OCI-LY3 (cell line): ENCODE measurements around the gene USP28.

Source experiments
- H2AFZ ChIP-seq: fragments of 200-600, 300-600 bp; shearing (Covaris generic); 2 replicates; pipeline ENCODE4 v1.6.0; 2014; ENCODE audit warnings: antibody characterized with exemption, low read depth, low read length
- H3K27ac ChIP-seq: fragments of 200-600, 300-600 bp; sonication (generic); 2 replicates; pipeline ENCODE4 v1.5.1; 2014; ENCODE audit warnings: mild to moderate bottlenecking, low read length, moderate library complexity, mixed read lengths
- H3K27me3 ChIP-seq: fragments of 200-600, 300-600 bp; sonication (generic); 2 replicates; pipeline ENCODE4 v1.6.1; 2014; ENCODE audit warnings: low read depth, low read length, mixed read lengths
- H3K36me3 ChIP-seq: fragments of 200-600, 300-600 bp; sonication (generic); replicated peaks from 2 replicates; pipeline ENCODE3; 2014; ENCODE audit warnings: low read depth, low read length, mixed read lengths
- H3K4me1 ChIP-seq: fragments of 300-600, 200-600 bp; sonication (generic); 2 replicates; pipeline ENCODE4 v1.6.1; 2014; ENCODE audit warnings: low read length, mixed read lengths
- H3K4me2 ChIP-seq: fragments of 200-600, 300-600 bp; sonication (generic); 2 replicates; pipeline ENCODE4 v1.6.1; 2014; ENCODE audit warnings: low read length, mixed read lengths
- H3K4me3 ChIP-seq: fragments of 300-600, 200-600 bp; sonication (generic); 2 replicates; pipeline ENCODE4 v1.5.1; 2014; ENCODE audit warnings: antibody characterized with exemption, mild to moderate bottlenecking, low read length, moderate library complexity
- H3K79me2 ChIP-seq: fragments of 300-600, 200-600 bp; shearing (Covaris generic); 2 replicates; pipeline ENCODE4 v1.6.1; 2014; ENCODE audit warnings: mild to moderate bottlenecking, low read length, mixed read lengths
- H3K9ac ChIP-seq: fragments of 300-600, 200-600 bp; shearing (Covaris generic); 2 replicates; pipeline ENCODE4 v1.6.0; 2014; ENCODE audit warnings: mild to moderate bottlenecking, low read length, moderate library complexity
- H3K9me3 ChIP-seq: fragments of 200-600, 300-600 bp; shearing (Covaris generic); 2 replicates; pipeline ENCODE4 v1.6.1; 2014; ENCODE audit warnings: low read length, mixed read lengths; ENCODE audit not compliant: insufficient read depth
- H4K20me1 ChIP-seq: fragments of 200-600, 300-600 bp; sonication (generic); 2 replicates; pipeline ENCODE4 v1.6.1; 2016; ENCODE audit warnings: low read length, mixed read lengths; ENCODE audit not compliant: insufficient read depth
- CTCF ChIP-seq: fragments of 200-600, 300-600 bp; sonication (generic); IDR thresholded peaks from 2 replicates; pipeline ENCODE4 v1.5.1; 2014; ENCODE audit warnings: antibody characterized with exemption, low read length, low read depth
- EZH2phosphoT487 ChIP-seq: fragments of 200-600 bp; shearing (Covaris generic); IDR thresholded peaks from 2 replicates; pipeline ENCODE4 v1.6.1; 2018; ENCODE audit warnings: antibody characterized with exemption, mixed run types, low read depth

The USP28 gene

GRCh38 chr11:113781682-113782081 is 93.7 kb downstream of the USP28 start:
- no peak for TF ChIP-seq EZH2phosphoT487
- no peak for TF ChIP-seq CTCF
- H3K4me3 ChIP-seq = no peak overlapping the region
- H4K20me1 ChIP-seq = no peaks in the 10 kb centered on the region
- H3K36me3 ChIP-seq = no peaks in the 10 kb centered on the region
- peaks cover 9% of the 10 kb centered on the region; the same call in 1 of the 2 replicates for H3K27me3 ChIP-seq
- no peak overlapping the region for H3K9ac ChIP-seq
- no peak overlapping the region for H2AFZ ChIP-seq
- no peaks in the 10 kb centered on the region for H3K4me1 ChIP-seq
- no peaks in the 10 kb centered on the region for H3K9me3 ChIP-seq
- no peaks in the 10 kb centered on the region for H3K79me2 ChIP-seq
- no peak overlapping the region for H3K27ac ChIP-seq
- H3K4me2 ChIP-seq = no peak overlapping the region

GRCh38 chr11:113779496-113779895 is 95.9 kb downstream of the USP28 start, which contains the start of gene CLDN25:
Gene CLDN25 (plus strand): TSS chr11:113779796. CDS start chr11:113779796, 0 bp downstream.
- no peak within 1 kb of the TSS for H3K4me2 ChIP-seq
- no peaks in the 10 kb centered on the region for H3K36me3 ChIP-seq
- H3K27me3 ChIP-seq = 0 out of 2 replicates have a peak, but pooled peaks cover 4% of the 10 kb centered on the region
- no peak for TF ChIP-seq CTCF
- TF ChIP-seq EZH2phosphoT487 = no peak
- H3K4me1 ChIP-seq = peaks cover 12% of the 10 kb centered on the region
- no peak within 1 kb of the TSS for H2AFZ ChIP-seq
- no peak within 1 kb of the TSS for H3K4me3 ChIP-seq
- H4K20me1 ChIP-seq = no peaks in the 10 kb centered on the region
- H3K9me3 ChIP-seq = no peaks in the 10 kb centered on the region
- no peak within 1 kb of the TSS for H3K27ac ChIP-seq
- H3K79me2 ChIP-seq = no peaks in the 10 kb centered on the region
- H3K9ac ChIP-seq = no peak within 1 kb of the TSS

- H3K27me3 ChIP-seq = 0 out of 2 replicates have a peak, but pooled peaks cover 4% of the 10 kb centered on the region
- H3K4me2 ChIP-seq = peak overlapping the region; percentile 9; the same call in 1 of the 2 replicates
- H3K4me3 ChIP-seq = no peak overlapping the region
- H3K79me2 ChIP-seq = peaks cover 2% of the 10 kb centered on the region
- no peak overlapping the region for H2AFZ ChIP-seq
- no peak for TF ChIP-seq EZH2phosphoT487
- TF ChIP-seq CTCF = no peak
- no peak overlapping the region for H3K9ac ChIP-seq
- H4K20me1 ChIP-seq = no peaks in the 10 kb centered on the region
- H3K4me1 ChIP-seq = peaks cover 16% of the 10 kb centered on the region
- no peaks in the 10 kb centered on the region for H3K9me3 ChIP-seq
- no peak overlapping the region for H3K27ac ChIP-seq
- no peaks in the 10 kb centered on the region for H3K36me3 ChIP-seq
Measured at GRCh38 chr11:113778111-113778910, 97.1 kb downstream of the USP28 start.

- Histone ChIP-seq H4K20me1 (no peaks in the 10 kb centered on the region), H3K36me3 (no peaks in the 10 kb centered on the region), H3K4me2 (peak overlapping the region; percentile 48)
Measured at GRCh38 chr11:113774174-113774503, 101.2 kb downstream of the USP28 start.

More at GRCh38 chr11:113774174-113774503, 101.2 kb downstream of the USP28 start:
- Histone ChIP-seq H3K4me3 (peak overlapping the region; percentile 89), H3K4me1 (peaks cover 19% of the 10 kb centered on the region), H2AFZ (peak overlapping the region; percentile 89), H3K9ac (peak overlapping the region; percentile 70), H3K27ac (no peak overlapping the region), H3K79me2 (peaks cover 23% of the 10 kb centered on the region), H3K9me3 (no peaks in the 10 kb centered on the region), H3K27me3 (no peaks in the 10 kb centered on the region)
- TF ChIP-seq EZH2phosphoT487 (no peak), CTCF (no peak)
